NCI-H345 (cell line): Measurements from ENCODE around the gene DVL1.
"Not testable (repeated sequence)": the region's sequence is repeated elsewhere in the genome, so short reads cannot be mapped to it uniquely, and the experiment has no call there.

Experiments
- DNase-seq: peaks from one replicate; lab custom pipeline; 2025; lab: John Stamatoyannopoulos, UW

The DVL1 gene

DNA sequence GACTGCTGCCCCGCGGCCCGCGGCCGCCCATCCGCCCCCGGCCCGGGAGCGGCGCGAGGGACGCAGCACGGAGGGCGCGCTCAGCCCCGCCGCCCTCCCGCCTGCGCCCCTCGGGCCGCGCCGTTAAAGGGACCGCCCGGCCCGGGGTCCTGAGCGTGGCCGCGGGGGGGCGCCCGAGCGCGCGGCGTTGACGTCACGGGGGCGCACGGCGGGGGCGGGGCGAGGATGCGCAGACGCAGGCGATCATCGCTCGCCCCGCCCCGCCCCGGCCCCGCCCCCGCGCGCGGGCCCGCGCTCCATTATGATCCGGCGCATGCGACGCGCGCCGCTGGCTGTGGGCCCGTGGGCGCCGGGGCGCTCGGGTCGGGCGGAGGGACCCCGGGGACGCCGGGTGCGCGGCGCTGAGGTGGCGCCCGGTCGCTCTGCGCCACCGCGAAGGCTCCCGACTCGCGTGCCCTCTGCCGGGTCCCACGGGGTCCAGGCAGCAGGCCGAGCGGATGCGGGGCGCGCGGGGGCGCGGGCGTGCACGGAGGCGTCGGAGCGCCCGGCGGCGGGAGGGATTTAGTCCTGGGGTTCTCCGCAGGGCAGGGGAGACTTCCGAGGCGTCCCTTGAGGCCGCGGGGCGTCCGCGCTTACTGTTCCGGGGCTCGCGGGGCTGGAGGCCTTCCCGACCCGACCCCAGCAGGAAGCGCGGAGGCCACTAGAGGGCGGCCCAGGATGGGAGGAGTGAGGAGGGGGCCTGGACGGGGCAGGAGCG, at the start of gene DVL1:
Gene DVL1 (minus strand): TSS at position 163 of the 757 bp plus-strand sequence. CDS start 353 bp downstream, outside the sequence.
- DNase-seq: peak; percentile 80

DNA sequence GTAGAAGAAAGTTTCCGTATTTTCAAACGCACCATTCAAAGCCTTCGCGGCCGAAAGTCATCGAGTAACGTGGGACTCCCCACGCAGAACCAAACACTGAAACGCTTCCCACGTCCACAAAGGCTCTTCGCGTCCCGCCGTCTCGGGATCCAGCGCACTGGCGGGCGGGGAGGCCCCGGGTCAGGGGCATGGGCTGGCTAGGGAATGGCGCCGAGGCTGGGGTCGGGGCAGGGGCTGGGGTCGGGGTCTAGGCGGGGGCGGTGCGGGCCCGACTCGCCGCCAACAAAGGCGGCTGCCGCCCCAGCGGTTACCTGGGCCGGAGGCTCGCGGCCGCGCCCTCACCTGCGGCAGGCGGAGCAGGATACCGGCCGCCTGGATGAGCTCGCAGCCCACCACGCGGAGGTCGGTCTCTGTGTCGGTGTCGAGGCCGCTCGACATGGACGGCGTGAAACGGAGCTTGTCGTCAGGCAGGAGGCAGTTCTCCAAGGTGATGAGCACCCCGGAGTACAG, 49.5 kb upstream of the DVL1 start:
- no peak for DNase-seq

DNA sequence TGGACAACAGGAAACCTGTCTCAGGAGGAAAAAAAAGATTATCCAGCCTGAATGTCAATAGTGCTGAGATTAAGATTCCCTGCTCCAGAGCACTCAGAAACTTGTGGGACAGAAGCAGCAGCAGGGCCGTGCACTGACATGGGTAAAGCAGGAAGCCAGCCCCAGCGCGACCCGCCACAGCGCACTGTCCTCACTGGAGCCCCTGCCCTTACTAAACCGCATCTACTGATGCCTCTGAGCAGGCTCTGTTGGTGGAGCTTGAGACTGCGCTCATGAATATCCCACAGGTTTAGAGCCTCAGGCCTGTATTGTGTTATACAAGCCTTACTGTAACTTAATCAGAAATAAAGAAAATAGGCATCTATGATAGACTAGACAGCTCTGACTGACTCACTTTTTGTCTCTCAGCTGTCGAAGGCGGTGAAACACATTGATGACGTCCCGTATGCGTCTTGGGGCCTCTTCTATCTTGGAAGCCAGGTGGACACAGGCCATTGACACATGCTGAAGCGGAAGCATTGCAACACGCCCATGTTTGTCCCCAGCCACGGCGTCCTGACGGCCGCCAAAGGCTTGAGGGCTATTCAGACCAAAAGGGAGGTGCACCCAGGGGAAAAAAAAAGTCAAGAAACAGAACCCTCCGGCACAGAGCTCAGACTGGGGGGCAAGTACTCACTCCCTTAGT, 48.8 kb upstream of the DVL1 start:
- DNase-seq: no peak

DNA sequence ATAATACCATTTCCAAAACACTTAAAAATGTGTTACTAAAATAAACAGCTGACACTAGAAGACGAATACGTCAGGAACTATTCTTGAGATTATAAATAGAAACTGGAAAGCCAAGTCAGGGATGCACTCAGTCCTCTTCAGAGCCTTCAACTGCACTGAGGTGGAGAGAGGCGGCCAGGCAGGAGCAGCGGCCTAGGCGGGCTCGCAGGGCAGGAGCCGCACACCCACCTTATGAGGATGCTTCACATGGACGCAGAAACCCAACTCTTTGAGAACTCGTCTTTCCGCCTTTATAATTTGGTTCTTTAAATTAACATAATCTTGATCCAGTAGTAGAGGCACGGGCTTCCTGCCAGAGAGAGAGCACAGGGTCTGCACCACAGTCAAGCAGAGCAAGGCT, 45.9 kb upstream of the DVL1 start:
- DNase-seq: no peak

DNA sequence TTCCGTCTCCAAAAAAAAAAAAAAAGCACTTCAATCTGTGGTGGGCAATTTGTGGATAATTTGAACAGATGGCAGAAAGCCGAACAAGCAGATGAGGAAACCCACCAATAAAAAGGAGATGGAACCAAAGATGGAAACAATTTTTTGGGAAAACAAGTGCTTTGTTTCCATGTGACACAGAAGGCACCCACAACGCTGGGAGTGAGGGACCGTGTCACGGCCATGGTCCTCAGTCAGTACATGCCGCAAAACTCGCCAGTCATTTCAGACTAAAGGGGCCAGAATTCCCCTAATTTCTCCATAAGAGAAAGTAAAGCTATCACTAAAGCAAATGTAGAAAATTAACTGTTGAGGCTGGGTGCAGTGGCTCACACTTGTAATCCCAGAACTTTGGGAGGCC, 44.9 kb upstream of the DVL1 start:
- no peak for DNase-seq

DNA sequence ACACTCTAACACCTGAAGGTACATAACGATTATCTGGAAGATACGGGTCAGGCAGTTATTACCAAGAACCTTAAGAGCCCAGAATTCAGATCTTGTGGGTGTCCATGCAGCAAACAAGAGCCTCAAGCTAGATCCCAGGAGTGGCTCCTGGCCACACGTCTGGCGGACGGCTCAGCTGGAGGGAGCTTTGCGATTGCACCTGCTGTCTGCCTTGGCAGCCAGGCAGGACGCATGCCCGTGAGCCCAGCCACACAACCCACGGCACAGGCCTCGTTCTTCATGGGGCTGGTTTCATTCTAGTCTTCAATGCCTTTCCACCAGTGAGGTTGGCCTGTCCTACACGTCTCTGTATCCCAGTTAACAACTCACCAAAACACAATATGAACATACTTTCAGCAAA, 44.2 kb upstream of the DVL1 start:
- DNase-seq: no peak

DNA sequence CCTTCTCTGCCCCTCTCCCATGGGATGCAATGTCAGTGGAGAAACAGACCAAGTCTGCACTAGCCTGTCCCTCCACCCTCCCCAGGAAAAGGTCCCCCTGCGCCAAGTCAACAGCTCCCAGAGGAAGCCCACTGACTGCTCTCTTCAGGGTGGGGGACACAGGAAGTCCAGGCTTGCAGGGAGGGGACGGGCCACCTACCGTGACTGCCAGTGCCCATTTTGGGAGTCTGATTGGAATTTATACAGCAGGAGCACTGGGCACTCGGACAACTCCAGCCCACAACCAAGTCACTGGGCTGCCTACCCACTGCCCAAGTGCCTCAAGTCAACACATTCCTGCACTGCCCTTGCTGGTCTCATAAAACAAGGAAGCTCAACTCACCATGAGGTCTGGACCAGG, 43.8 kb upstream of the DVL1 start:
- DNase-seq: no peak

DNA sequence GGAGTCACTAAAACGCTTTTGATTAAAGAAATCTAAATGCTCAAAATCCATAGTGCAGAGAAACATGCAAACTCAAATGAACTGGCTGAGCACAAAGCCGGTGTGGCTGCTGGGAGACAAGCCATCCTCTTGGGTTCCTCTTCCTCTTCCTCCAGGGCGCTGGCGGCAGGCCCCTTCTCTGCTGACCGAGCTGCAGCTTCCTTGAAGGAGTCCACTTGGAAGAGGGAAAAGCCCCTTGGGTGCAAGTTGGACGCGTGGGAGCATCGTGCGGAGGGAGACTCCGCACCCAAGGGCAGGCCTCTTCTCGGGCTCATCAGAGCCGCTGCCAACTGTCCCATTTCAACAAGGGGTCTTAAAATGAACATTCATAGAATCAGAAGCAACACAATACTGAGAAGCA, 42.0 kb upstream of the DVL1 start:
- no peak for DNase-seq

DNA sequence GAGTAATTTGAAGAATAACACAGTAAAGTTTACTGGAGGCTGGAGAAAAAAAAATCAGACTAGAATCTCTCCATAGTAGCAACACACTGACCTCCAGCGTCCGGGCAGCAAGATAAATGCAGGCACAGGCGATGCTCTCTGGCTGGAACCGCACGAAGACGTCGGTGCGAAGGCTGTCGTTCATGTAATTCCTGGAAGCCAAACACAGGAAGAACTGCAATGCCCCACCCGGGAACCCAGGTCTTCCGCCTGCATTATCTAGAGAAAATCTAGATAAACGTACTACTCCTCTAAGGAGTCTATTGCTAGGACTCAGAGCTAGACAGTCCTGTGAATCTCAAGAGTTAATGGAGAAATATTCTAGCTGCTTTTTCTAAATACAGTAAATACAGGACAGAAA, 41.5 kb upstream of the DVL1 start:
- no peak for DNase-seq

DNA sequence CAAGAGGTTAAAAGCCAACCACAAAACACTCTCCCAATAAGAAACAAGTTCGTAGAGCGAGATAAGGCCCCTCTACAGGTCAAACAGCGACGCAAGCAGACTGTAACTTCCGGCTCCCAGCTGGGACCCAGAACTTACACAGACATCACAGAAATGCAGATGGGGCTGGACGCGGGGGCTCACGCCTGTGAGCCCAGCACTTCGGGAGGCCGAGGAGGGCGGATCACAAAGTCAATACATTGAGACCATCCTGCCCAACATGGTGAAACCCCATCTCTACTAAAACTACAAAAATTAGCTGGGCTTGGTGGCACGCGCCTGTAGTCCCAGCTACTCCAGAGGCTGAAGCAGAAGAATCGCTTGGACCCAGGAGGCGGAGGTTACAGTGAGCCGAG, 38.9 kb upstream of the DVL1 start:
- DNase-seq: no peak

DNA sequence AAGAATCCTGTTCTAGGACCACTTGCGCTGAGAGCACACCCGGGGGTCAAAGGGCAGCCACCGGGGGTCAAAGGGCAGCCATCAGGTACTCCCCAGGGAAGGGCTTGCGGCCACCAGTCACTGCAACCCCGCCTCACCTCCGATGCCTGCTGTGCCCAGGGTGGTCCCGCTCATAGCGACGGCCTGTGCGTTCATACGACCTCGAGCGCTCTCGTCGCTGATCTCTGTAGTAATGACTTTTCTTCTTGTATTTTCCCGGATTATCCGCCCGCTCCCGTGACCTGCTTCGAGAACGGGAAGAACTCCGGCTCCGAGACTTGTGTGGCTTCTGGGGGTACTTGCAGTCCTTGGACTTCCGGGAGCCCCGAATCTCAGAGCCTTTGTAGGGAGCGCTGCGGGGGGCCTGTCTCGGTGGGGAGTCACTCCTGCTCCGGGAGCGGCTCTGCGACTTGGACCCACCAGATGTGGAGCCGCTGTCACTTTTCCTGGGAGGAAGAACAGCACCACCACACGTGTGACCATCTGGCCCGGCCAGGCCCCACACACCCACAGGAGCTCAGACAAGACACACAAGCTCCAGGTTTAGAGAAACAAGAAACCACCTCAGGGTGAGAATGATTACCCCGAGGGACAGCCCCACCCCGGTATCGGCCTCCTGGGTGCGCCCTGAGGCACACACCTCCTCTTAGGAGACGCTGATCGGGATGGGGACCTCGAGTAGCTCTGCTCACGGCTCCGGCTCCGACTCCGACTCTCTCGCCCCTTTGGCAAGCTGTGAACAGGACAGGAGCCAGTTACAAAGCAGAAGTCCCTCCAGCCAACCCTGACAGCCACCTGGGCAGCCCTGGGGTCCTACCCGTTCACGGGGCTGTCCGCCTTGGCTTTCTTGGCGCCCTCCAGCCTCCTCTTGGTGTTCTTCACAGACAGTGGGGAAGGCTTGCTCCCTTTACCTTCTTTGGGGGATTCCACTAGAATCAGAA, 38.2 kb upstream of the DVL1 start:
- DNase-seq: no peak

DNA sequence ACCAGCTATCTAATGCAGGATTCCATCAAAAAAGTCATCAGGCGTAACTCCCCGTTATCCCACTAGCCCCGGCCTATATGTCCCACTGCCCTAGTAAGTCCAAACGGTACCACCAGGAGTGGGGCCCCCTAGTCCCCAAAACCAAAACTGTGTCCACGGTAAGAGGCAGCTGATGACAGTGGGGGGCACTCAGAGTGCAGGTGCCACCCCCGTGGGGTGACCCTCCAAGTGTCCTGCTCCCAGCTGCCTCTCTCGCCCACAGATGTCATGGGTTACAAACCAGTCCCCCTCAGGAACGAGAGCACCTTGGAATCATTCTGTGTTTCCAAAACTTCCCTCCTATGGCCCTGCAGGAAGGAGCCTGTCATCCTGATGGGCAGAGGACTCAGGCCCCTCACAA, 36.7 kb upstream of the DVL1 start:
- no peak for DNase-seq

DNA sequence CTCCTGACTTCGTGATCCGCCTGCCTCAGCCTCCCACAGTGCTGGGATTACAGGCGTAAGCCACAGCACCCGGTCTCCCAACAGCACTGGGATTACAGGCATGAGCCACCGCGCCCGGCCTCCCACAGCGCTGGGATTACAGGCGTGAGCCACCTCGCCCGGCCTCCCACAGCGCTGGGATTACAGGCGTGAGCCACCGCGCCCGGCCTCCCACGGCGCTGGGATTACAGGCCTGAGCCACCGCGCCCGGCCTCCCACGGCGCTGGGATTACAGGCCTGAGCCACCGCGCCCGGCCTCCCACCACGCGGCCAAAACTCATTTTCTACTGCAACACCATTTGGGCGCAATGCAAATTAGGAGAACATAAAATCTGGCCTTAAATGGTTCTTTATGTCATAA, 36.1 kb upstream of the DVL1 start:
- DNase-seq: not testable (repeated sequence)

DNA sequence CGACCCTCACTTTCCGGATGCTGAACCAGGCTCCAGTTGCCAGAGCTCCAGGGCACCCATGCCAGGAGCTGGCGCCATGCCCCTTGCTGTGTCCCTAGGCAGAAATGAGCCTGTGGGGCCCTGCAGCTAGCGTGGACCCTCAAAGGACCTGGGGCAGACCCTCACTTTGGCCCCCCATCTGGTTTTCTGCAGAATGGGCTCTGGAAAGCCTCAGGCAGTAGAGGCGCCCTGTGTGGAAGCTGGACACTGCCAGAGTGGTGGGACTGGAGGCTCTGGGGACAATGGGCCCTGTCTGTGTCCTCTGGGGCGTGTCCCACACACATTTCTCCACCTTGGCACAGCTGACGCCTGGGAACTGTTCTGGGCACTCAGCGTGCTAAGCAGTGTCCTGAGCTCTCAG, 32.1 kb upstream of the DVL1 start:
- DNase-seq: no peak

DNA sequence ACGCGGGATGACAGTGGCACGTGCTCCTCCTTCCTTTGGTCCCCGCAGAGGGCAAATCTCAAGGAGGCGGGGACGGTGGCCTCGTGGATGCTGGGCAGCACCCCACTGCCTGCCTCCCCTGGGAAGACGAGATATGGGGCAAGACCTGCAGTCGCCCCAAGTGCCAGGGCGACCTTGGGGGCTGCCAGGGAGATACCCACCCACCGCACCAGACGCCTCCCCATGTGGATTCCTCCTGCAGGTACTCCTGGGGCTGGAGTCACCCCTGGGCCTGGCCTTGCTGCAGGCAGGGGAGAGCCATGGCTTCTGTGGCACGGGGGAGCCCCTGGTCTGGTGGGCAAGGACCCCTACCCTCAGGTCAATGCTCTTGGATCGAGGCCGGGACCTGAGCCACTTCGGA, 31.6 kb upstream of the DVL1 start:
- no peak for DNase-seq

DNA sequence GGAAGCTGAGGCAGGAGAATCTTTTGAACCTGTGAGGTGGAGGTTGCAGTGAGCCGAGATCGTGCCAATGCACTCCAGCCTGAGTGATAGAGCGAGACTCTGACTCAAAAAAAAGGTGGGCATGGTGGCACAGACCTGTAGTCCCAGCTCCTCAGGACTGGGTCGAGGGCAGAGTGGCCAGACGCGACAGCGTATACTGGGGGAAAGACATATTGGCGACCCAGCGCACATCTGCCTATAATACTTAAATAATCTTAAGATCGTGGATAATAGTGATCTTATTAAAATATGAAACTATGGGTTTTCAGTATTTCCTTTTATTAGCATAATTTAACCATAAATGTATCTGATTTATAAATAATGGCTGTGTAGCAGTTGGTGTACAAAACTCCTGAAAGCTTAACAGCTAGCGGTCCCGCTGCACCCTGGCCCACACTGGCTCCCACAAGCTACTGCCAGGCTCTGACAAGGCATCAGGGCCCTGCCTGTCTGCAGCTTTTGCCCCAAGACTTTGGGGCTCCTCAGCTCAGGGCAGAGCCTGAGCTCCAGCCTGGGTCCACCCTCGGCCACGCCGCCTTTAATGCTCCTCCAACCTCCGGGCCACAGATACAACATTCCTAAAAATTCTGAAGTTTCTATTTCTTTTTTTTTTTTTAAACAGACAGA, 28.5 kb upstream of the DVL1 start:
- no peak for DNase-seq

DNA sequence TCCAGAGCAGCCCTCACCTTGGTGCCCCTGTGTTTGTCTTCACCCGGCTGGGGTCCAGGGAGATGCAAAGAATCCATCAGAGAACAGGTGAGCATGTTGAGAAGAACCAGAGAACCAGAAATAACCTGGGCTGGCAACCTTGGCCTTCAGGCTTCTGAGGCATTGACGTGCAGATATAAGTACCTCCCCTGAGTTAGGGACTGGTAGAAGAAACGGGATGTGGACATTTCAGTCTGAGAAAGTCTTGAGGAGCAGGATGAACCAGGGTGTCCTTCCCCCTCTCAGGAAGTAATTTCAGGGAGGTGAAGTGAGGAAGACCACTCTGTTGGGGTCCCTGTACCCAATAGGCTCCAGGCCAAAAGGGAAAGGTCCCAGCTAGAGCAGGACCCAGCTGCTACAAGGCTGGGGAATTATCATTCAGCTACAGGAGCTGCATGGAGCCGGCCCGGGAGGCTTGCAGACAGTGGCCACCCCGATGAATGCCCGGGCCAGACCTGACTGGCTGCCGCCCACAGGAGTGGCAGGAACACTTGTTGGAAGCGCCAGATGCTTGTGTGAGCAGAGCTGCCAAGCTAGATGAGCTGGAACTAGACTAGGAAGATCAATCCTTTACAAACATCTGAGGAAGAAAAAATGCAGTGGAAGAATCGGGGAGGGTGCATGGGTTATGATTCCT, 27.5 kb upstream of the DVL1 start:
- DNase-seq: no peak

DNA sequence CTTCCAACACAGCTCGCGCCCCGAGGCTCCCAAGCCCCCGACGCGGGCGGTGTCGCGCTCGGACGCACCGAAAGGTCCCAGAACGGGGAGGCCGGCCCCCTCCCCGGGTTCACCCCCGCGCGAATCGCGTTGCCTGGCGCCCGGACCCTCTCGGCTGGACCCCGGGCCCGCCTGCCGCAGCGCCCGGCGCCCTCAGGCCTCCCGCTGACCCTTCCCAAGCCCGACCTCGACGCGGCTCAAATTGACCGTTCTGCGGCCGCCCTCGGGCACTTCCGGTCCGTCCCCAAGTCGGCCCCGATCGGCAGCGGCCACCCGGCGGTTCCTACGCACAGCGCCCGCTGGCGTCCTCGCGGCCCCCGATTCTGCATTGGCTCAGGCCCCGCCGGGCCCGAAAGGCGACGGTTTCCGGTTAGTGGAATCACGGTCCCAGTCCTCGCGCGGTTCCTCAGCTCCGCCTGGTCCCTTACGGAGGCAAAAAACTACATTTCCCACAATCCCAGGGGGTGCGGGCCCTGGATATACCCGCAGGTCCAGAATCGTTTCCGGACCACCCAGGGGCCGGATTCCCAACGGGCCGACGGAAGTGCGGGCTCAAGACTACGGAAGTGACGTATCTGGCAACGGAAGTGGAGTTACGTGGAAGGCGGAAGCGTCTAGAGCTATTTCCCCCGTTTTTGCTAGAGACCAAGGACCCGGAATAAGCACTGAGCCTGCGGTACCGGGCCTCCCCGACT, 25.9 kb upstream of the DVL1 start, which contains the start of gene AURKAIP1:
Gene AURKAIP1 (minus strand): TSS at position 279 of the 734 bp plus-strand sequence. CDS start 451 bp downstream, outside the sequence.
- DNase-seq: peak; percentile 100

DNA sequence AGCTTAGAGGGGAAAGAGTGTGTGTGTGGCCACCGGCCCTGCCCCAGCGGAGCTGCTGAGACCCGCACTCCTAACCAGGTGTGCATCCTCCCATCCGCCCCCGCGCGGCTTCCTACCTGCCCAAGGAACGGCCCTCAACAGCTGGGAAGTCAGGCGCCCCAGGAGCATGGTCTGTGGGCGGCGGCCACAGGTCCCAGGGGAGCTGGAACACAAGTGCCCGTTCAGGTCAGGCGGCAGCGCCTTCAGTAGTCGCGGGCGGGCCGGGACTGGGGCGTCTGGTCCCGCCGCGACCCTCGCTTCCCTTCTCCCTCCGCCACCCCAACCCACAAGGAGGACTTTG, 25.3 kb upstream of the DVL1 start:
- DNase-seq: peak; percentile 28

DNA sequence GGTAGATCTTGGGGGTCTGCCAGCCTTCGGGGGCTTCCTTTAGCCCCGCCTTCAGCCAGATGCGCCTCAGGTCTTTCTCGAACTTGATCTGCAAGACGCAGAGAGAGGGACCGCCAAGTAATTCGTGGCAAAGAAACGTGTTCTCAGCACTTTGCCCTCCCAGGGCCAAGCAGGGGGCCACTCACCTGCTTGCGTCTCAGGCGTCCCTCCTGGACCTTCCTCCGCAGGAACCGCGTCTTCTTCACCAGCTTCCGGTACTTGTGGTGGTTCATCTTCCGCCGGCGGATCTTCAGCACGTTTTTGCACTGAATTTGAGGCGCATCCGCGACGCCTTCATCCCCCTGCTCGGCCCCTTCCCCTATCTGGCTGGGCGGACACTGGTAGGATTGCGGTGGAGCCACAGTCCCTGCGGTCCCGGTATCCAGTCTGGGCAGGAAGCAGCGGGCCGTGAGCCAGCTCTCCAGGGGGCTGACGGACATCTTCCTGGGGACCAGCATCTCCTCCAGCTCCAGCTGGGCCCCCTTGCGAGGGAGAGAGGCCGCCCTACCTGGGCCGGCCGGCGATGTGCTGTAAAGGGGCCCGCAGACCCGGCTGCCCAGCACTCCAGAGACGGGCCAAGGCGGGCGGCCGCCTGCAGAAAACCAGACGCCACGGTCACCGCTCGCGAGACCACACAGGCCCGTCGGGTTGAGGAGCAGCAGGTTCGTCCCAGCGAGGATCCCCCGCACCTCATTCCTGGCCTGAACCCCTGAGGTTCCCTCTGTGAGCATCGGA, 24.8 kb upstream of the DVL1 start:
- DNase-seq: no peak
